HCT116 (cell line): ENCODE data around the gene PNRC2. TPM values are rescaled to one million over a fixed set of nuclear protein-coding genes. Genes with fewer than 3 reads are reported as not detected.

ENCODE experiments used
- ATAC-seq: fragments of 200-7000 bp; cut with Tn5 transposase; 2 replicates; pipeline ENCODE4 v1.9.1; 2020; ENCODE audit warnings: mild to moderate bottlenecking, moderate library complexity
- BruUV-seq: library from RNA; stranded (reverse); fragments of 400-500 nt; replicated peaks from 2 replicates; lab custom pipeline; 2021; lab: Mats Ljungman, UMichigan
- CTCF ChIA-PET: fragments of 300-600 bp; sonication (Branson Sonifier 250); formaldehyde crosslinking; loops from one replicate; lab custom pipeline; 2021; ENCODE audit warnings: antibody characterized with exemption; lab: Charles Lee
- POLR2A ChIA-PET: fragments of 300-600, 350-600 bp; sonication (Branson Sonifier 250); formaldehyde crosslinking; loops from one replicate; lab custom pipeline; 2021; ENCODE audit warnings: antibody characterized with exemption; lab: Charles Lee
- RAD21 ChIA-PET, 2 experiments: fragments of 300-600 bp; sonication (Branson Sonifier 250); formaldehyde crosslinking; loops; one replicate each; lab custom pipeline; 2023; ENCODE audit warnings: low total read pairs in 2 of 2; ENCODE audit not compliant: uncharacterized antibody in 2 of 2, unreplicated experiment in 2 of 2, low non-redundant PET in 1 of 2; lab: Charles Lee
- DNase-seq: peaks from one replicate; pipeline ENCODE4 v3.0.0-alpha.2; 2010; ENCODE audit warnings: low read depth, low spot score
- H2AFZ ChIP-seq: fragments of 200-600 bp; shearing (Covaris generic), sonication (generic); 2 replicates; pipeline ENCODE4 v1.6.1; 2017; ENCODE audit warnings: low read depth, mixed run types, mixed read lengths, antibody characterized with exemption, low read length; ENCODE audit not compliant: poor library complexity, severe bottlenecking
- H3K27ac ChIP-seq: 2 replicates; pipeline ENCODE4 v1.5.1; 2012; ENCODE audit warnings: low read depth, low read length
- H3K27me3 ChIP-seq: fragments of 200-600 bp; sonication (generic); 2 replicates; pipeline ENCODE4 v1.6.1; 2016; ENCODE audit warnings: mixed run types, low read length, mixed read lengths; ENCODE audit not compliant: insufficient read depth
- H3K36me3 ChIP-seq, 2 experiments: fragments of 200-500 bp in 1 of 2; fragments of 200-600 bp in 1 of 2; sonication (Bioruptor generic) in 1 of 2; sonication (generic) in 1 of 2; 2 replicates each; pipeline versions ENCODE4 v1.5.1 to v1.6.1; 2014 to 2016; ENCODE audit warnings: low read length in 2 of 2, inconsistent platforms in 1 of 2, mixed read lengths in 1 of 2, mixed run types in 1 of 2; ENCODE audit not compliant: insufficient read depth in 2 of 2, control insufficient read depth in 1 of 2
- H3K4me1 ChIP-seq, 2 experiments: fragments of 200-600 bp in 1 of 2; sonication (generic) in 1 of 2; 2 replicates each; pipeline versions ENCODE4 v1.5.1 to v1.6.1; 2012 to 2017; ENCODE audit warnings: low read length in 2 of 2, inconsistent platforms in 1 of 2, mild to moderate bottlenecking in 1 of 2, mixed read lengths in 1 of 2, mixed run types in 1 of 2, moderate library complexity in 1 of 2; ENCODE audit not compliant: insufficient read depth in 2 of 2, control insufficient read depth in 1 of 2
- H3K4me2 ChIP-seq: fragments of 200-600 bp; sonication (generic); 2 replicates; pipeline ENCODE4 v1.6.1; 2017; ENCODE audit warnings: mixed run types, low read length, mixed read lengths
- H3K4me3 ChIP-seq, 2 experiments: fragments of 200-600 bp in 1 of 2; sonication (generic) in 1 of 2; replicated peaks in 1 of 2; 2 replicates each; pipeline ENCODE4 v1.5.1; 2011 to 2016; ENCODE audit warnings: low read length in 2 of 2, control low read depth in 1 of 2, low read depth in 1 of 2, mild to moderate bottlenecking in 1 of 2, mixed read lengths in 1 of 2, mixed run types in 1 of 2
- H3K79me2 ChIP-seq: fragments of 200-600 bp; sonication (generic); 2 replicates; pipeline ENCODE4 v1.6.1; 2017; ENCODE audit warnings: mild to moderate bottlenecking, mixed run types, low read length, moderate library complexity, mixed read lengths; ENCODE audit not compliant: insufficient read depth
- H3K9ac ChIP-seq: fragments of 200-600 bp; sonication (generic); 2 replicates; pipeline ENCODE4 v1.6.1; 2016; ENCODE audit warnings: low read length, mixed read lengths
- H3K9me2 ChIP-seq: fragments of 200-600 bp; sonication (generic), shearing (Covaris generic); 2 replicates; pipeline ENCODE4 v1.6.1; 2017; ENCODE audit warnings: mixed run types, mild to moderate bottlenecking, moderate library complexity; ENCODE audit not compliant: insufficient read depth
- H3K9me3 ChIP-seq, 2 experiments: fragments of 200-500 bp in 1 of 2; fragments of 200-600 bp in 1 of 2; sonication (Bioruptor generic) in 1 of 2; sonication (generic) in 1 of 2; 2 replicates each; pipeline ENCODE4 v1.6.1; 2014 to 2017; ENCODE audit warnings: low read length in 2 of 2, mixed read lengths in 2 of 2, inconsistent platforms in 1 of 2, low read depth in 1 of 2, mild to moderate bottlenecking in 1 of 2, mixed run types in 1 of 2, moderate library complexity in 1 of 2; ENCODE audit not compliant: control insufficient read depth in 1 of 2, insufficient read depth in 1 of 2
- H4K20me1 ChIP-seq: fragments of 200-600 bp; sonication (generic), shearing (Covaris generic); 2 replicates; pipeline ENCODE4 v1.6.1; 2017; ENCODE audit warnings: mixed run types, mild to moderate bottlenecking, moderate library complexity; ENCODE audit not compliant: insufficient read depth
- ATF3 ChIP-seq: IDR thresholded peaks from 2 replicates; pipeline ENCODE4 v1.6.1; 2012
- CBX3 ChIP-seq: IDR thresholded peaks from 2 replicates; pipeline ENCODE4 v1.6.1; 2012; ENCODE audit warnings: low read depth
- EGR1 ChIP-seq: IDR thresholded peaks from 2 replicates; pipeline ENCODE4 v1.6.1; 2012; ENCODE audit warnings: low read depth
- EZH2phosphoT487 ChIP-seq: fragments of 200-600 bp; IDR thresholded peaks from 2 replicates; pipeline ENCODE4 v1.6.1; 2018; ENCODE audit warnings: antibody characterized with exemption, borderline replicate concordance
- MAX ChIP-seq: IDR thresholded peaks from 2 replicates; pipeline ENCODE4 v1.6.1; 2012
- POLR2A ChIP-seq: IDR thresholded peaks from 2 replicates; pipeline ENCODE4 v1.7.0; 2011; ENCODE audit warnings: borderline replicate concordance; ENCODE audit not compliant: insufficient read depth, insufficient read length; ENCODE audit errors: extremely low read depth
- POLR2AphosphoS5 ChIP-seq: IDR thresholded peaks from 2 replicates; pipeline ENCODE4 v1.6.1; 2011; ENCODE audit warnings: mild to moderate bottlenecking, low read depth, low read length, moderate library complexity
- SIN3A ChIP-seq: IDR thresholded peaks from 2 replicates; pipeline ENCODE4 v1.6.1; 2012; ENCODE audit warnings: low read depth
- SP1 ChIP-seq: IDR thresholded peaks from 2 replicates; pipeline ENCODE4 v1.6.1; 2012; ENCODE audit warnings: low read depth
- intact Hi-C: fragments of 100-400 bp; cut with micrococcal nuclease; formaldehyde crosslinking; loops from 2 replicates; pipeline ENCODE4 v1.10.0; 2022
- total RNA-seq: library from RNA; stranded (reverse); gene quantifications from one replicate; pipeline ENCODE4 v1.2.1, GENCODE V29; 2021; ENCODE audit not compliant: unreplicated experiment

Gene PNRC2
- total RNA-seq, 1 experiment from 2014 or later: 92.1 TPM

DNA sequence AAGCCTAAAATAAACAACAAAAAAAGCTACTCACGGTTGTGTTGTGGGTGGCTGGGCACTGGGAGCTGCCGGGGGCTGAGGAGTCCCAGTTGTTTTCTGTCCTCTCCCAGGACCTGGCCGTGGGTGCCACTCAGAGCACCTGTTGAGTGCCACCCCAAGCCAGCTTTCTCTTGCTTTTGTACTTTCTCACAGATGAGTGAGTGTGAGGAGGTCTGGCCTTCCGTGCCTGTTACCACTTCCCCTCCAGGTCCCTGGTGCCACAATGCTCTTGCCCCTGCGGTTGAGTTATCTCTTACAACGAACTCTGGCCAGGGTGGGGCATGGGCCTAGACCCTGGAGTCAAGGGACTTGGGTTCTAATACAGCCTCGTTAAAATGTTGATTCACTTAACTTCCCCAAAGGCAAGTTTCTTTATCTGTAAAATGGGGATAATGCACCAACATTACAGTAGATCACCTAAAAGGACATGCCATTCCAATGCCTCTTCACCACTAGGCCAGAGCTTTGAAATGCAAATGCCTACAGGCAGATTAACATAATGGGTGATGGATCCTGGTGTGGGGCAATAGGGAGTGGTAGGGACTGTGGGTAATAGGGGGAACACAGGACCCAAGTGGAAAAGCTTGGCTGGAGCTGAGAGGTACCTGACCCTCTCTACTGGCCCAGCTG is 46.3 kb upstream of the PNRC2 start, which contains the start of gene CNR2:
CNR2 (minus strand) TSS at position 151 of the 669 bp plus-strand sequence. CDS start 37,745 bp downstream, outside the sequence.
- Histone ChIP-seq H2AFZ (no peak within 1 kb of the TSS), H3K9ac (no peak within 1 kb of the TSS), H3K4me3 (no peak within 1 kb of the TSS), H3K9me2 (no peaks in the 10 kb centered on the region), H3K27me3 (no peaks in the 10 kb centered on the region), H3K27ac (no peak within 1 kb of the TSS), H3K4me1 (peaks cover 8 to 24% of the 10 kb centered on the region in 2 experiments), H3K4me2 (peak within 1 kb of the TSS; percentile 29; the same call in 1 of the 2 replicates), H4K20me1 (no peaks in the 10 kb centered on the region), H3K9me3 (no peaks in the 10 kb centered on the region), H3K36me3 (no peaks in the 10 kb centered on the region), H3K79me2 (no peaks in the 10 kb centered on the region)
- CTCF ChIA-PET: interaction anchor here (0.6 kb wide), 1 partner anchor 135 kb away, joined by 3 read pairs; the partner anchor contains the start of gene PITHD1
- DNase-seq (no peak), ATAC-seq (no peak)
- intact Hi-C loops: no loop called here
- POLR2A ChIA-PET: no interaction called here
- RAD21 ChIA-PET: no interaction called here
- TF ChIP-seq MAX (no peak), CBX3 (no peak)
- no TSS peak for BruUV-seq

DNA sequence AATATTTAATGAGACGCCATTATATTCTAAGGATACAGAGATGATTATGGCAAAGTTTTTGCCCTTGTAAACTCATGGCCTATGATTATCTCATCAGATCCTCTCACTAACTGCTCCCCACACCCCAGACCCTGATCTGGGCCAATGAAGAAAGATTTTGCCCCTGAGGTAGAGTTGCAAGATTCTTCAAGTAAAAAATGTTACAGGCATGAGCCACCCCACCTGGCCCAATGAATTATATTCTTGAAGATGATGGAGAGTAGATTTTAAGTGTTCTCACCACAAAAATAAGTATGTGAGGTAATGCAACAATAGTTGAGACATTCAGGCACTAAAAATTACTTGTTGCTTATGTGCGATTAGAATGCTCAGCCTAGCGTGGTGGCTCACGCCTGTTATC is 44.7 kb upstream of the PNRC2 start:
- POLR2A ChIA-PET: interaction anchor here (0.7 kb wide), 1 partner anchor 257 kb away, joined by 3 read pairs; no protein-coding TSS in a partner anchor

More for the DNA sequence above, 44.7 kb upstream of the PNRC2 start:
- no TSS peak for BruUV-seq
- ChIA-PET RAD21 (no interaction called here), CTCF (interaction anchor here (0.6 to 3.5 kb wide), 3 partner anchors 105 to 192 kb away, joined by 3 to 62 read pairs (median 21); no protein-coding TSS in a partner anchor)
- H3K36me3 ChIP-seq: no peaks in the 10 kb centered on the region
- H3K4me3 ChIP-seq: no peak overlapping the region
- no peaks in the 10 kb centered on the region for H3K9me3 ChIP-seq
- no peak for DNase-seq
- ATAC-seq: no peak
- intact Hi-C loops: loop anchor here (5.0 kb wide), 1 partner anchor 118 kb away; no protein-coding TSS in a partner anchor
- H3K27me3 ChIP-seq: no peaks in the 10 kb centered on the region
- peaks cover 8 to 27% of the 10 kb centered on the region in 2 experiments for H3K4me1 ChIP-seq
- no peaks in the 10 kb centered on the region for H3K79me2 ChIP-seq
- no peak for TF ChIP-seq MAX
- no peak for TF ChIP-seq EZH2phosphoT487
- no peak for TF ChIP-seq SIN3A
- TF ChIP-seq ATF3: no peak
- no peak for TF ChIP-seq SP1
- no peak for TF ChIP-seq POLR2AphosphoS5
- no peak for TF ChIP-seq EGR1
- TF ChIP-seq POLR2A: no peak
- no peak overlapping the region for H3K9ac ChIP-seq
- no peaks in the 10 kb centered on the region for H3K9me2 ChIP-seq
- H4K20me1 ChIP-seq: no peaks in the 10 kb centered on the region
- H3K27ac ChIP-seq: no peak overlapping the region
- H3K4me2 ChIP-seq: no peak overlapping the region
- no peak overlapping the region for H2AFZ ChIP-seq
